ENCODE measurements around the gene NRF1.

NRF1 gene

GRCh38 chr7:129675521-129675920 is 64.0 kb downstream of the NRF1 start:
- no peak overlapping the region for H3K4me3 ChIP-seq (ENCODE audit: low read depth, low read length)
- no peak for TF ChIP-seq CTCF (IDR thresholded peaks at IDR 0.05; ENCODE audit: low read depth, low read length, missing control alignments)
- DNase-seq (ENCODE audit: low read depth) = no peak

- DNase-seq (ENCODE audit: low read depth) = no peak
- H3K4me3 ChIP-seq (ENCODE audit: low read depth, low read length) = no peak overlapping the region
- TF ChIP-seq CTCF (IDR thresholded peaks at IDR 0.05; ENCODE audit: low read depth, low read length, missing control alignments) = no peak
Measured at GRCh38 chr7:129676017-129676897, 64.7 kb downstream of the NRF1 start.

- DNase-seq (ENCODE audit: low read depth) = no peak
- H3K4me3 ChIP-seq (ENCODE audit: low read depth, low read length) = no peak overlapping the region
- TF ChIP-seq CTCF (IDR thresholded peaks at IDR 0.05; ENCODE audit: low read depth, low read length, missing control alignments) = no peak
Measured at GRCh38 chr7:129677796-129678195, 66.3 kb downstream of the NRF1 start.

GRCh38 chr7:129678606-129679005 is 67.1 kb downstream of the NRF1 start:
- no peak overlapping the region for H3K4me3 ChIP-seq (ENCODE audit: low read depth, low read length)
- DNase-seq (ENCODE audit: low read depth) = no peak
- no peak for TF ChIP-seq CTCF (IDR thresholded peaks at IDR 0.05; ENCODE audit: low read depth, low read length, missing control alignments)

- no peak for TF ChIP-seq CTCF (IDR thresholded peaks at IDR 0.05; ENCODE audit: low read depth, low read length, missing control alignments)
- DNase-seq (ENCODE audit: low read depth) = no peak
- no peak overlapping the region for H3K4me3 ChIP-seq (ENCODE audit: low read depth, low read length)
Measured at GRCh38 chr7:129680400-129680799, 68.9 kb downstream of the NRF1 start.

GRCh38 chr7:129684777-129685176 is 73.3 kb downstream of the NRF1 start:
- H3K4me3 ChIP-seq (ENCODE audit: low read depth, low read length) = no peak overlapping the region
- no peak for TF ChIP-seq CTCF (IDR thresholded peaks at IDR 0.05; ENCODE audit: low read depth, low read length, missing control alignments)
- no peak for DNase-seq (ENCODE audit: low read depth)

GRCh38 chr7:129686063-129686462 is 74.5 kb downstream of the NRF1 start:
- no peak for DNase-seq (ENCODE audit: low read depth)
- no peak overlapping the region for H3K4me3 ChIP-seq (ENCODE audit: low read depth, low read length)
- no peak for TF ChIP-seq CTCF (IDR thresholded peaks at IDR 0.05; ENCODE audit: low read depth, low read length, missing control alignments)

Data from GM12864 (cell line).